Measurements from ENCODE around the gene SEMA4C.

SEMA4C gene

DNA sequence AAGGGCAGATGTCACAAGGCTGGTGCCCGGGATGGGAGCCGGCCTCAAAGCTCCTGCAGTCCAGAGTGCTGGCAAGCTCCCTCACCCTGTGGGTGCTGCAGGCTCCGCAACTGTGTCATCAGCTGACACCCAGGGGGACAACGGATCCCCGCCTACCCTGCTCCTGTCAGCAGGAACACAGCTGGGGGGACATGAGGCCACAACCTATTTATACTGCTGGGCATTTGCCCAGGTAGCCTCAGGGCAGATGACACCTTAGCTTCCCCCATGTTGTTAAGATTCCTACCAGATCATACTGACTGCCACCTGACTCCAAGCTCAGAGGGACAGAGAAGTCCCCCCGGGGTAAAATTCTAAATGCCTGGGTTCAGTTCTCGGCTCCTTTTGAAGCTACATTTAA lies 27.3 kb downstream of the SEMA4C start:
- no peak overlapping the region for H3K4me3 ChIP-seq (ENCODE audit: control insufficient read depth, low read depth, low read length)

GRCh38 chr2:96841701-96842495 lies 28.0 kb downstream of the SEMA4C start:
- no peak for DNase-seq (ENCODE audit: low read depth)
- TF ChIP-seq CTCF (conservative IDR thresholded peaks at IDR 0.05; ENCODE audit: control insufficient read depth, insufficient read depth, low read depth, low read length), result no peak
- no peak overlapping the region for H3K4me3 ChIP-seq (ENCODE audit: control insufficient read depth, low read depth, low read length)

More for the DNA sequence above, 27.3 kb downstream of the SEMA4C start:
- DNase-seq (ENCODE audit: low read depth), result no peak
- TF ChIP-seq CTCF (conservative IDR thresholded peaks at IDR 0.05; ENCODE audit: control insufficient read depth, insufficient read depth, low read depth, low read length), result no peak

GRCh38 chr2:96839875-96840850 lies 29.7 kb downstream of the SEMA4C start:
- DNase-seq (ENCODE audit: low read depth), result no peak
- no peak overlapping the region for H3K4me3 ChIP-seq (ENCODE audit: control insufficient read depth, low read depth, low read length)
- no peak for TF ChIP-seq CTCF (conservative IDR thresholded peaks at IDR 0.05; ENCODE audit: control insufficient read depth, insufficient read depth, low read depth, low read length)

DNA sequence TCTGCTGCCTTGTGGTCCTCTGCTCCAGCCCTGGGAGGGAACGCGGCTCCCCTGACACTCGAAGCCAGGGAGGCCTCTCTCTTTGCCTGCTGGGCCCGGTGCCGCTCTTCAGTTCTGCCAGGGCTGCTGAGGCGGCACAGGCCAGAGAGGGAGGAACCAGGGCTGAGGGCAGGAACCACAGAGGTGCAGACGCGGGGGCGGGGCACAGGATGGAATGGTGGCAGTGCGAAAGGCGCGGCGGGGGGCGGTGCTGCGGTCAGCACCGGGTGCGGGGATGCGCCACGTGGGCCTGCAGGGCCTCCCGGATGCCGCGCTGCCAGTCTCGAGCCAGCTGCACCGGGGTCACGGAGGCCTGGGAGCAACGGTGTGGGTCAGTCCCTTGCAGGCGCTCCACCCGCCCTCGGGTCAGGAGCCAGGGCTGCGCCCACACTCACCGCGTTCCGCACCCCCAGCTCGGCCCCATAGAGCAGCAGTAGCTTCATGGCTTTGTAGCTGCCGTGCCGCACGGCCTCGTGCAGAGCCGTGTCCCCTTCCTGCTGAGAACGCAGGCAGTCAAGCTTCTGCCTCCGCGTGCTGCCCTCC lies 30.5 kb downstream of the SEMA4C start:
- no peak overlapping the region for H3K4me3 ChIP-seq (ENCODE audit: control insufficient read depth, low read depth, low read length)
- TF ChIP-seq CTCF (conservative IDR thresholded peaks at IDR 0.05; ENCODE audit: control insufficient read depth, insufficient read depth, low read depth, low read length), result no peak
- no peak for DNase-seq (ENCODE audit: low read depth)

DNA sequence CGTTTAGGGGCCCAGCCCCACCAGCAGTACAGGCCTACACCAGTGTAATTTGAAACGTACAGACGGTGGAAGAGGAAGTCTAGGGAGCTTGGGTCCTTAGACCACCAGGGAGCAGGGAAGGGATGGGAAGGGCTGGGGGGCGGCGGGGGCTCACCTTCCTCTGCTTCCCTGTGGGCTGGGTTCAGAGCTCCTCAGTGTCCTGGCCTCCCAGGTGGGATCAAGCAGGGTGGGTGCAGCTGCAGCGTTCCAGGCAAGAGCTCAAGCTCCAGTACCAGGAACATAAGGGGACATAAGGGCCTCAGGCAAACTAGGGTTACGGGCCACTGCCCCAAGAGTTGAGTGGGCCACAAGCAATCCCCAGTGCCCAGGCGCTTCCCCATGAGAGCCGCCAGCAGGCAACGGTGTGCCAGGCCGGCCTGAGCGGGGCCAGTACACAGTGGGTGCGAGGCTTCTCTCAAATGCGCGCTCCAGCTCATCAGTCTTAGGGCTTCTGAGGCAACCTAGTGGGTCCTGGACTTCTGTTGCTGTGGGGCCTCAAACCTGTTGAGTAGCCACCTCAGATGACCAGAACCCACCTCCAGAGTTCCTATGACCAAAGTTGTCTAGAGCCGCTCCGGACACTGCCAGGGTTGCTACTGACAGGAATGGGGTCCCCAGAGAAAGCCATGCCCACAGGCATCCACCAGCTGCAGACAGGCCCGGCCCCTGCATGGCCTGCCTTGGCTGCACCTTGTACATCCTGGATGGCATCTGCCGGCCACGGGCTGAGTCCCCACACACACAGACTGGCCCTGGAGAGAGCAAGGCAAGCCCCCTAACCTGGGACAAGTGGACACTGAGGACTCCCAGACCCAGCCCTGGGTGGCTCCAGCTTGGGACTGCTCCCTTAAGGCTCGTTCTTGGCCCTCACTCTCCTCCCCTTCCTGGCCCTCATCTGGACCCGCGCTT lies 31.3 kb downstream of the SEMA4C start:
- no peak overlapping the region for H3K4me3 ChIP-seq (ENCODE audit: control insufficient read depth, low read depth, low read length)
- TF ChIP-seq CTCF (conservative IDR thresholded peaks at IDR 0.05; ENCODE audit: control insufficient read depth, insufficient read depth, low read depth, low read length), result no peak

More for the DNA sequence above, 31.3 kb downstream of the SEMA4C start:
- no peak for DNase-seq (ENCODE audit: low read depth)
